LNCAP (cell line): ENCODE results near the gene CFL2.

Experiments used
- CTCF ChIP-seq: fragments of 450-650 bp; IDR thresholded peaks from 2 replicates; pipeline ENCODE4 v1.5.1; 2017; ENCODE audit warnings: mild to moderate bottlenecking

The CFL2 gene

GRCh38 chr14:34741840-34742239 is 27.4 kb upstream of the CFL2 start:
- no peak for TF ChIP-seq CTCF

- TF ChIP-seq CTCF, result no peak
Measured at GRCh38 chr14:34733245-34733644, 18.9 kb upstream of the CFL2 start.

GRCh38 chr14:34732802-34733201 is 18.4 kb upstream of the CFL2 start:
- no peak for TF ChIP-seq CTCF

- no peak for TF ChIP-seq CTCF
Measured at GRCh38 chr14:34723867-34724266, 9.5 kb upstream of the CFL2 start.

- TF ChIP-seq CTCF, result peak; percentile 76
Measured at GRCh38 chr14:34722723-34723545, 8.5 kb upstream of the CFL2 start.

- TF ChIP-seq CTCF, result no peak
Measured at GRCh38 chr14:34721129-34721528, 6.7 kb upstream of the CFL2 start.

- no peak for TF ChIP-seq CTCF
Measured at GRCh38 chr14:34718750-34719304, 4.4 kb upstream of the CFL2 start.
